Measurements from ENCODE around the gene TBX21.

- TF ChIP-seq EP300 (IDR thresholded peaks at IDR 0.05) (no peak), POLR2AphosphoS5 (IDR thresholded peaks at IDR 0.05) (no peak), POLR2A (IDR thresholded peaks at IDR 0.05) (no peak)
- TF ChIP-seq, protein P1, sequence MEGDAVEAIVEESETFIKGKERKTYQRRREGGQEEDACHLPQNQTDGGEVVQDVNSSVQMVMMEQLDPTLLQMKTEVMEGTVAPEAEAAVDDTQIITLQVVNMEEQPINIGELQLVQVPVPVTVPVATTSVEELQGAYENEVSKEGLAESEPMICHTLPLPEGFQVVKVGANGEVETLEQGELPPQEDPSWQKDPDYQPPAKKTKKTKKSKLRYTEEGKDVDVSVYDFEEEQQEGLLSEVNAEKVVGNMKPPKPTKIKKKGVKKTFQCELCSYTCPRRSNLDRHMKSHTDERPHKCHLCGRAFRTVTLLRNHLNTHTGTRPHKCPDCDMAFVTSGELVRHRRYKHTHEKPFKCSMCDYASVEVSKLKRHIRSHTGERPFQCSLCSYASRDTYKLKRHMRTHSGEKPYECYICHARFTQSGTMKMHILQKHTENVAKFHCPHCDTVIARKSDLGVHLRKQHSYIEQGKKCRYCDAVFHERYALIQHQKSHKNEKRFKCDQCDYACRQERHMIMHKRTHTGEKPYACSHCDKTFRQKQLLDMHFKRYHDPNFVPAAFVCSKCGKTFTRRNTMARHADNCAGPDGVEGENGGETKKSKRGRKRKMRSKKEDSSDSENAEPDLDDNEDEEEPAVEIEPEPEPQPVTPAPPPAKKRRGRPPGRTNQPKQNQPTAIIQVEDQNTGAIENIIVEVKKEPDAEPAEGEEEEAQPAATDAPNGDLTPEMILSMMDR (IDR thresholded peaks at IDR 0.05), result no peak
These were observed 33.5 kb upstream of the TBX21 start for GRCh38 chr17:47699536-47699840.

All from suprapubic skin (tissue), 4 donors.